Stimulated activated CD4-positive, alpha-beta T cell treated with anti-CD3 and anti-CD28 coated beads, Interleukin-12 subunit alpha, Interleukin-12 subunit beta, amount 100 ng/mL, for 48 hours (primary cell): ENCODE measurements around the gene CD226.
"Not testable (repeated sequence)": the region's sequence is repeated elsewhere in the genome, so short reads cannot be mapped to it uniquely, and the experiment has no call there.

Source experiments
- DNase-seq, 3 donors: peaks; one replicate each; pipeline ENCODE4 v3.0.0-alpha.2; 2020; ENCODE audit warnings: low read depth in 2 of 3, low spot score in 1 of 3

The CD226 gene

DNA sequence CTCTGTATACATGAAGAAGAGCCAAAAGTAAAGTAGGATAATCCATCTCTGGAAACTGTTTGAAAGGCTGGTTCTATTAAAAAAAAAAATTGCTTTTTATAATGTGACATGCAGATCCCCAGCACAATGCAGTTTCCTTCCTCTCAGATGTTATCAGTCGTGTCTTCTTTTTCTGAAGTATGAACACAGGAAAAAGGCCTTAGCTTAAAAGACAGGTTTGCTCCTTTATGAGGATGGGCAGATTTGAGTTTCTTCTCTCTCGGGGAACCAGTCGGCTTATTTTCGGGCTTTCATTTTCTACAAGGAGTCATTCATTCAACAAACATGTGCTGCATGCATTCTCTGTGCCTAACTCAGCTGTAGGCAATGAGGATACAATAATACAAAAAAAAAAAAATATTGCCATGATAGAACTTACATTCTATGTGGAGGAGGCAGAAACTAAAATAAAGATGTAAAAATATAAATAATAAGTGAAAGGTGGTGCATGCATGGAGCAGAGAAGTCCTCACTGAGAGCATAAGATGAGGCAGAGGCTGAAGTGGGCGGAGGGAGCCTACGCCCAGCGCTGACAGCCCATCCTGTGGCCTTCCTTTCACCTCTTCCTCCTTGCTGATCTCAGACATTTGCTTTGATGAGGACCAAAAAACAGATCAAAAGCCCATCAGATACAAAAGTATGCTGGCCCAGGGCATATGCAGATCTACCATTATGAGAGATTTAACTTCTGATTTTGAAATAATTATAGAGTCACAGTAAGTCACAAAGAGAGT lies at the start of gene CD226:
Gene CD226 (minus strand): TSS at position 513 of the 773 bp plus-strand sequence. CDS start 467 bp downstream, at position 46.
- no peak for DNase-seq

DNA sequence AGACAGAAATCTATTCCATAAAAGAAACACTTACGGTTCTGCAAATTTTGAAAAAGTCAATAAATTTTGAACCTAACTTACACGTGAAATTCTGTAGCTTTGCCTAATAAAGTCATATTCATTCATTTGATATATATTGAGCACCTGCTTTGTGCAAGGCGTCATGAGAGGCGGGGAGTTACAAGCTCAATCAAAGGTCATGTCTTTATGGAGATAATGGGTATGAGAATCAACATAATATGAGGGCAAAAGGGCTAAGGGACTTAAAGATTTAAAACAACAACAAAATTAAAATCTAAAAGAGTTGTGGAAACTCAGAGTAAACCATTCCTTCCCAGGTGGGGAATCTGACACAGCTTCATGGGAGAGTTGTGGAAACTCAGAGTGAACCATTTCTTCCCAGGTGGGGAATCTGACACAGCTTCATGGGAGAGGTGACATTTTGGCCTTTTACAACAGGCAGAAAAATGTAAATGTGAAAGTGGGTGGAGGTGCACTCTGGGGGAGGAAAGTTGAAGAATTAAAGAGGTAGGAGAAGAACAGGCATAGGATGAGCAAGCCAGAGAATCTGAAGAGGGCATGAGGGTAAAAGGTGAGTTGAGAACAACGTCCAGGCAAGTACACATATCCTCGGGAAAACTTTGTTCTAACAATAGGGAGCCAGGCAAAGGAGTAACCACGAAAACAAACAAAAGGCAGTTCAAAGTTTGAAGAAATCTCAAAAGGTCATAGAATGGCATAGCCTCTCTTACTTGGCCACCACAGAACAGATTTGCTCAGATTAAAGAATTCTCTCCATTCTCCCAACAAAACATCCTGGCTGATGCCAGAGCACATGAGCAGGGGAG lies 49.5 kb upstream of the CD226 start:
- no peak for DNase-seq

DNA sequence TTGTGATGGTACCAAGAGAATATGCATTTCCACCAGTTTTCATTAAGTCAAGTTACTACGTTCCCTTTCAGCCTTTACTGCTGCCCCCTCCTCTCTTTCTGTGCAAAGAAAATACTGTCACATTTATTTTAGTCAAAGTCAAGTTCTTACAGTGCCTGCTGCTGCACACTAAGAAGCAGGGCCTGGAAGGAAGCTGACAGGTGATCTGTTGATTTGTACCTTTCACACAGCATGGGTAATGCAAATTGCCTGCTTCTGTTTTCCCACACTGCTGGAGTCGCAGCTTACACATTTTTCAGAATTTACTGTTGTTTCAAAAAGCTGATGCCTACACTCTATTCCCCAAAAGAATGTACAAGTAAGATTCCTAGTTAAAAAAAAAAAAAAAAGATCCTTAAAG lies 48.7 kb upstream of the CD226 start:
- no peak for DNase-seq

DNA sequence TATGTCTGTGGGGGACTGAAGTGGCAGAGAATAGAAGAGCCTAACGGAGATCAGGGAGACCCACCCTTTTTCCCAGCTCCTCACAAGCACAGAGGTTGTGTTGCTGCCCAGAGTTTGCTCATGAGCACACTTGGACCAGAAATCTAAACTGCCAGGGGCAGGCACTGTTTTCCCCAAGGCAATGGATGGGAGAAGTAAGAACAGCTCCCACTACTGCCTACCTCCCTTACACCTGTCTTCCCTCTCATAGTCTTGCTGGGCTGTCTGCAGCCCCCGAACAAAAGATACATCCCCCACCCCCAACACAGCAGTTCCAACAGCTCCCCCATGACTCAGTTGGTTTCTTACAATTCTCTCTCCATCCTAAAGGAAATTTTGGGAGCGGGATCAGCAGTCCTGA lies 48.1 kb upstream of the CD226 start:
- no peak for DNase-seq

DNA sequence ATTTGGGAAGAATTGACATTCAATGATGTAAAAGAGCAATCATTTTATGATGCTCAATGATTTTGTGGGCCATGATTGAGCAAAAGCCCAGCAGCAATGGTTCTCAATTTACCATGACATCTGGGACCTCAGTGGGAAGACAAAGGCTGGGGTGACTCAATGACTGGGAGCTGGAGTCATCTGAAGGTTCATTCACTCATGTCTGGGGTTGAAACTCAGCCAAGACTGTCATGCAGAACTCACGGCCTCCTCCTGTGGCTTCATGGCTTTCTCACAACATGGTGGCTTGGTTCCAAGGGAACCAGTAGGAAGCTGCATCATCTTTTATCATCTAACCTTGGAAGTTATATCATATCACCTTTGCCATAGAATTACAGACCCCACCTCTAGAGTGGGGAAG lies 45.1 kb upstream of the CD226 start:
- DNase-seq: no peak

DNA sequence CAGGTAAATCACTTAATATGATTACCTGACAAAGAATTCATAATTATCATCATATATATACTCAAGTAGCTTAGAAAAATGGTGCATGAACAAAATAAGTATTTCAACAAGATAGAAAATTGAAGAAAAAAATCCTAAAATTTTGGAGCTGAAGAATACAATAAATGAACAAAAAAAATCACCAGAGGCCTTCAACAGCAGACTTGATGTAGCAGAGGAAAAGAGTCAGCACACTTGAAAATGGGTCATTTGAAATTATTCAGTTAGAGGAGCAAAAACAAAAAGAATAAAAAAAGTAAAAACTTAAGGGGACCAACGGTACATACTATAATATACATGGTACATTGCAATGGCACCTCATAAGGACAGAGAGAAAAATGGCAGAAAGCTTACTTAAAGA lies 40.2 kb upstream of the CD226 start:
- no peak for DNase-seq

DNA sequence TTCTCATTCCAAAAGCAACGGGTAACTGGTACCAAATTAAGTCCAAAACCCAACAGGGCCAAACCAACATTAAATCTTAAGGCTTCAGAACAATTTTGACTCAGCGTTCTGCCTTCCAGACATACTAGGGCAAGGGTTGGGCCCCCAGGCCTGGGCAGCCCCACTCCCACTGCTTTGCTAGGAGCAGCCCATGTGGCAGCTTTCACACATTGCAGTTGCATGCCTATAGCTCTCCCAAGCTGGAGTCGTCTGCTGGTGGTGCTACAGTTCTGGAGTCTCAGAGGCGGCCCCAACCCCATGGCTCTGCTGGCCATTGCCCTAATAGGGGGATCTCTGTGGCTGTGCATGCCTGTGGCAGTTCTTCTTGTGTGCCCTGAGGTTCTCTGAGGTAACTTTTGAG lies 37.6 kb upstream of the CD226 start:
- no peak for DNase-seq

DNA sequence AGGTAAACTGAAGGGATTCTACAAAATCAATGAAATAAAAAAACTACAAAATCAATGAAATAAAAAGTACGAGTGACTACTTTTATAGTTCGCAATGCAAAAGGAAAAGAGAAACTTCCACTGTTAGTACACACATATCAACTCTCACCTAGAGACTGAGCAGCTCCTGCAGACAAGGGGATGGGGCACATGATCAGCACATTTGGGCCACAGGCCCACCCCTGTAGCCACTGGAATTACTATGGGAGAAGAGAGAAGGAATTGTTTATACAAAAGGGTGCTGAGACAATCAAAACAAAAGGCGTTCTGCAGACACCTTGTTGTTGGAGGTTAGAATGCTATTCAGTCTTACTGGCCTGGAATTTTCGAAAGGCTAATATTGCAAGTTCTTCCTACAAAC lies 34.7 kb upstream of the CD226 start:
- no peak for DNase-seq

DNA sequence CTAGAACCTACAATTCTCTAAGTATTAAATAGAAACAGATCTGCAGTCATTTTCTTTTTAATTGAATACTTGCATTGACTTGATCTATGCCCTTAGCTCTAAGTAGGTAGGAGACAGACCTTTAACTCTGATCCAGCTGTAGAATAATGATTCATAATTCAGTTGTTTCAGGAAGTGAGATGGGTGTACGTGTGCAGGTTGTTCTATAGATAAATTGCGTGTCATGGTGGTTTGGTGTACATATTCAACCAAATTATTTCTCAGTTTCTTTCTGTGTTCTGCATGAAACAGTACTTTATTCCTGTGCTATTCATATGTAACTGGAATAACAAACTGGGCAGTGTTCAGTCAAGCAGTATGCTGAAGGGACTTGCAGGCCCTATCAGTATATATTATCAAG lies 34.3 kb upstream of the CD226 start:
- DNase-seq: no peak

DNA sequence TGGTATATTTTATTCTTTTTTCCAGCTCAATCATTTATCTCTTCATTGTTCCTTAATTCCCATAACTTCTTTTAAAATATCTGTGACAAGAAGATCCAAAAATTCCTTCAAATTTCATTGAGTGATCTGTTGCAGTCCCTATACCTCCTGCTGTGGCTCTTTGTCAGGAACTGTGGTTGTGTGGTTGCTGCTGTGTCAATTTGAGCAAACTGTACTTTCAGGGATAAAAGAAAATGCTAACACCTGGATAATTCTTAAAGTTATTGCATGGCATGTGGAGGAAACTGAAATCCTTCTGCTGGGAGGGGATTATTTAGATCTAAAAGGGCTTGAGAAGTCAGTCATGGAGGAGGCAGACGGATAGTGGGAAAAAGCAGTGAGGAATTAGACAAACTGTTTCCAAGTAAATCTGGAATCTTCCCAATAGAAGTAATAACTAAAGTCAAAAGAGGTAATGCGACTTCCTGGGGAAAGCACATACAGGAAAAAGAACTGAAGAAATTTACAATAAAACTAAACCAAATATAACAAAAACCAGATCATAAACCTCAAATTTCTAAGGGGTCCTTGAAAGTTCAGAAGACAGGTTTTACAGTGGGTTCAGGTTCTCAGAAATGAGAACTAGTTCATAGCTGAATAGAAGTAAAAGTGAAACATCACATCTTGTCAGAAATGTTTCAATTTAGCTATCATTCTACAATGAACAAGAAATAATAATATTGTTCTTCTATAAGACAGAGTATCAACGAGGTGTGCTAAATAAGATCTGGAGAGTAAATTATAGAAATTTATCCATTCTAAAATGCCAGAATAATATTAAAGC lies 33.5 kb upstream of the CD226 start:
- no peak for DNase-seq

DNA sequence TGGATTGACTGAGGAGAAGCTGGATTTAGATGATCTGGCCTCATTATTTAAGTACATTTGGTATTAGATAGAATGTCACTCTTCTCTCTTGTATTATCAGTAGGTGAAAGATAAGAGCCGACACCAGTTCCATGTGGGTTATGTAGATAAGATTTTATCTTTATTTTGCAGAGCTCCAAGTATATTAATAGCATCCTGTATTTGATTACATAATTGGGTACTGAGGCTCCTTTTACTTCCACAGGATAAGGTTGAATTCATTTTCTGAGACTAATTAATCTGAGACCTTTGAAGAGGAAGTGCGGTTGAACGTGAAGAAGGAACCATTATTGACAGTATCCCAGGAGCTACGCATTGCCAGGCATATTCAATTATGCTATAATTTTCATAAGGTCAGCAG lies 32.8 kb upstream of the CD226 start:
- no peak for DNase-seq

DNA sequence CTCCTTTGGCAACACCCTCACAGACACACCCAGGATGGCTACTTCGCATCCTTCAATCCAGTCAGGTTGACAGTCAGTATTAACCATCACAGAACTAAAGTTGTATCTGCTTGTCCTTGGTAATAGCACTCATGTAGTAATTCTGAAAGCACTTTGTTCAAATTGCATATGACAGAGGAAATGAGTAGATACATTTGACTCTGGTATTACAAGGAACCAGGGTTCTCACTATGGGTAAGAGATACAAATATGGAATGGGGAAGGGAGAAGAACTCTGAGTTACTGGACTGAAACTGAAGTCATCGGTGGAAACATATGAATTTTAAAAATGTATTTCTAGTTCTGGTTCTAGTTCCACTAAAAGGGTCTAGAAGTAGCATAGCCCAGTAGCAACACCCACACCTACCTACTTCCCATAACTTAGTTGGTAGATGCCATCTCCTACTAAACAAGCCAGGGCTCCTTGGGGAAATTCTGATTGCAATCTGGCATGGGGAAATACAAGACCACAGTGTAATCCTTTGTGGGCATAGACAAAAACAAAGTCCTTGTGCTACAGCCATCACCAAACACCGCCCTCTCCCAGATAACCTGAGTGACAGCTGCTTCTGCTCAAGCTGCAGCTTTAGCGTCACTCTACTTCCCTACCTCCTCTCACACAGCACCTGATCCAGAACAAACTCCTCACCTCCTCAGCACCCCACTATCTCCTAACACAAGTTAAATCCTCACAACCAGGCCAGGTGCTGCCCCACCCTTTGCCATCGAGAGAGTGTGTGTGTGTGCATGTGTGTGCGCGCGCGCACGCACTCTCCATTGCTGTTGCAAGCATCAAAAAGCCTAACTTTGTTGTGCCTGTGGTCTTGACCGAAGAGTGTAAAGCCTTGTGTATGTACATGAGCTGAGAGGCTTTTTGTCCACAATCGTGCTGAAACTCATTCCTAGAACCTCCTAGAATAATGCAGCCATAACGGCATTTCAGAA lies 31.4 kb upstream of the CD226 start:
- no peak for DNase-seq

DNA sequence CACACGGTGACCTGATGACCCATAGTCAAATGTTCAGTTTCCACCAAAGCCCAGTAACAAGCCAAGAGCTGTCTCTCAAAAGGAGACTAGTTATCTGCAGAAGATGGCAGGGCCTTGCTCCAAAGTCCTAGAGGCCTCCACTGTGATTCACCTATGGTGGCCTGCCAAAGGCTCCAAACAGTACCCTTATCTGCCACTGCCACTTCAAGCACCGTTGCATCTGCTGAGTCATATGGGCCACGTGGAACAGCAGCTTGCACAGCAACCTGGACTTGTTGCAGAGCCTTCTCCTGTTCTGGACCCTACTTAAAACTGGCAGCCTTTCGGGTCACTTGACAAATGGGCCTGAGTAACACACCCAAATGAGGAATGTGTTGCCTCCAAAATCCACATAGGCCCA lies 27.6 kb upstream of the CD226 start:
- not testable (repeated sequence) for DNase-seq

DNA sequence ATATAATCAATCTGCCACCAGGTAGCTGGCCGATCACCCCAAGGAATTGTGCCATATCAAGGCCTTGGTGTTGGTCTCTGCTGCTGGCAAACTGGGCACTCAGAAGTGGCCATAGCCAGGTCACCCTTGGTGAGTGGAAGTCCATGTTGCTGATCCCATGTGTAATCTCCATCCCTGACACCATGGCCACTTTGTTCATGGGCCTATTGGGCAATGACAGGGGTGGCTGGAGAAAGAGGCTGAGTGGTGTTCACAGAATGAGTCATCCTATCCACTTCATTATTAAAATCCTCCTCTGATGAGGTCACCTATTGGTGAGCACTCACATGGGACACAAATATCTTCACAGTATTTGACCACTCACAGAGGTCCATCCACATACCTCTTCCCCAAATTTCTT lies 26.7 kb upstream of the CD226 start:
- no peak for DNase-seq

DNA sequence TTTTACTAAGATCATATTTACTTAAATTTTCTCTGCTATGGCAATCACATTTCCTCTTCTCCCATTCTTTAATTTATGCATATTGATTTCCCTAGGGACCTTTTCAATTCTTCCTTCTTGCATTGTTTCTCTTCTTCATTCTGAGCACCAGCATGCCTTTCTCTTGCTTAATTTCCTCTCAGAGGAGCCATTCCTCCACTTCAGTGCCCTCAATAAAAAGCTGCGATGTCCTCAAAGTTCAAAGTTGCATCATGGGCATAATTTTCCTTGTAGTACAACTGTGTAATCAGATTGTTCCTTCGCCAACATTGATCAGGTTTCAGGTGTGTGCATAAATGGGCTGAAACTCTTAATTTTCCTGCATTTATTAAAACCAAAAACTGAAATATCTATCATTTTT lies 21.8 kb upstream of the CD226 start:
- DNase-seq: no peak

DNA sequence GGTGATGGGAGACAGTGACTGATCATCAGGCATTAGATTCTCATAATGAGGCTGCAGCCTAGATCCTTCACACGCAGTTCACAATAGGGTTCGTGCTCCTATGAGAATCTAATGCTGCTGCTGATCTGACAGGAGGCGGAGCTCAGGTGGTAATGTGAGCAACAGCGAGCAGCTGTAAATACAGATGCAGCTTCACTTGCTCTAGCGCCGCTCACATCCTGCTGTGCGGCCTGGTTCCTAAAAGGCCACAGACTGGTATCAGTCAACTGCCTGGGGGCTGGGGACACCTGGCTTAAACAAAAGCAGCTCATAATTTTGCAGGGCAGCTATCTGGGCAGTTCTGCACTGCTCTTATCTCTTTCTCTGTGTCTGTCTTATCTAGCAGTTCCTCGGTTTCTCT lies 20.4 kb upstream of the CD226 start:
- DNase-seq: no peak

DNA sequence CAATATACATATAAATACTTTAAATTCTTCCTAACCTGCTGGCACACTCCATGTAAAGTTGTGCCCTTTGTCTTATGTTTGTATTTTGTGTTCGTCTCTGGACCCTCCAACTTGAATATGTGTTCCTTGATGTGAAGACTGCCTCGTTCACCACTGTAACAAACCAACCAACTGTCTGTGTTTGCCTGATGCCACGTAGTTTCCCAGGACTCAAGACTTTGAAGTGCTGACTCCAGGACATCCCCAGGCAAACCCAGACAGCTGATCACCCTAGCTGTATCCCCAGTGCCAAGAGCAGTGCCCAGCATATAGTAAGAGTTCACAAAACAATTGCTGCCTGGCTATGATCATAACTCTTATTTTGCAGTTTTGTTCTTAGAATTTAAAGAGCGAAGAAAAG lies 15.5 kb upstream of the CD226 start:
- DNase-seq: no peak

DNA sequence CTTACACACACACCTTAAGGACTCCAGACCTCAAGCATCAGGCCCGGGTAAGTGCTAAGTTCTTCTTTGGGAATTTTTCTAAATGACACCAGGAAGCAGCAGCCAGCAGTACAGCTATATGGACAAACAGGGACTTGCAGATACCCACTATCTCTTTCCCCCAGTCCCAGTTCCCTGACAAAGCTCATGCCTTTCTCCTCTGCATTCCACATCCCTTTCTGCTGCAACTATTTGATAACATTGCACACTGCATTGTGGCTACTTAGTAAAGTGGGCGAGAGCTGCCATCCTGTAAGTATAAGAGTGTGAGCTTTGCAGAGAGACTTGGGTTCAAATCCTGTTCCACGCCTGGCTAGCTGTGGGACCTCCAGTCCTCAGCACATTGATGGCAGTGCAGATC lies 14.0 kb upstream of the CD226 start:
- no peak for DNase-seq

DNA sequence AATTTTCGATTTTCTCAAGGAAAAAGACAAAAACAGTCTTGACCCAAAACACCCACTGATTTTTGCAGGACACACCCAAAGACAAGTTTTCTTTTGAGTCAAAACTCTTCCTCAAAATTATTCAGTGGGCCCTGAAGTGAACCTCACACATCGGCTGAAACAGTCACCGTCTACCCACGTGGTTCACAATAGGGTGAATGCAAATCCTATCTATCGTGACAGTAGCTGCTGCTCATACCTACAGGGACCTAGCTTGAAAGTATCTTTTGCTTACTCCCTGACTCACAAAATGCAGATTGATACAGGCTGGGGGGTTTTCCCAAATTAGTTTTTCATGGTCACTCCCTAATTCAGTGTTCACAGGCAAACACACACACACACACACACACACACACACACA lies 10.7 kb upstream of the CD226 start:
- no peak for DNase-seq

DNA sequence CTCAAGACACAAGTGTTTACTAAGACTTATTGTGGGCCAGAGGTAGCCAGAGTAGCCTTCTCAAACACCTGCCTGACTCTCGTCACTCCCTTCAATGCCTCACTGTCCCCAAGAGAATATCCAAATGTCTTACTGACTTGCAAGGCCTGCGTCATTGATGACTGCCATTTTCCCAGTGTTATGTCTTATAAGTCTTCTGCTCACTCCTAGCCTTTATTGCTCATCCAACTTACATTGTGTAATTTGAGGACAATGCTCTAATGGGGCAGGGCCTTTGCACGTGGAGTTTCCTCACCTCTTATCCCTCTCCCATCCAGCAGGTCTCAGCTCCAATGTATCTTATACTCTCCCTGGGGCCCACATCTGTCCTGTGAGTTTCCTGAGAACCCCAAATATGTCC lies 10.1 kb upstream of the CD226 start:
- no peak for DNase-seq
